Neural progenitor cell (in vitro differentiated cells): ENCODE data around the gene RASL10A. TPM values are rescaled to one million over a fixed set of nuclear protein-coding genes. Genes with fewer than 3 reads are reported as not detected.
A peak's percentile ranks its signal among the peaks of the same experiment; 100 is the strongest.

Experiments used
- DNase-seq: peaks from one replicate; pipeline ENCODE4 v3.0.0-alpha.2; 2016; ENCODE audit warnings: low spot score
- H2AFZ ChIP-seq: fragments of 200-600 bp; sonication (generic); replicated peaks from 2 replicates; pipeline ENCODE4 v1.6.1; 2016; ENCODE audit warnings: antibody characterized with exemption
- H3F3A ChIP-seq: fragments of 200-600 bp; sonication (generic); 2 replicates; pipeline ENCODE4 v1.6.1; 2016; ENCODE audit warnings: antibody characterized with exemption, low read depth
- H3K27ac ChIP-seq: fragments of 200-600 bp; sonication (generic); 2 replicates; pipeline ENCODE4 v1.5.1; 2016; ENCODE audit warnings: mild to moderate bottlenecking
- H3K27me3 ChIP-seq: fragments of 200-600 bp; sonication (generic); 2 replicates; pipeline ENCODE4 v1.6.1; 2016; ENCODE audit warnings: mild to moderate bottlenecking, moderate library complexity
- H3K36me3 ChIP-seq: fragments of 200-600 bp; sonication (generic); 2 replicates; pipeline ENCODE4 v1.5.1; 2016
- H3K4me1 ChIP-seq: fragments of 200-600 bp; sonication (generic); 2 replicates; pipeline ENCODE4 v1.6.1; 2016; ENCODE audit warnings: mixed run types
- H3K4me2 ChIP-seq: fragments of 200-600 bp; sonication (generic); 2 replicates; pipeline ENCODE4 v1.6.1; 2016
- H3K4me3 ChIP-seq: fragments of 200-600 bp; sonication (generic); 2 replicates; pipeline ENCODE4 v1.5.1; 2016
- H3K79me2 ChIP-seq: fragments of 200-600 bp; sonication (generic); 2 replicates; pipeline ENCODE4 v1.6.1; 2016; ENCODE audit warnings: low read depth
- H3K9ac ChIP-seq: fragments of 200-600 bp; sonication (generic); 2 replicates; pipeline ENCODE4 v1.6.1; 2016
- H3K9me3 ChIP-seq: fragments of 200-600 bp; sonication (generic); 2 replicates; pipeline ENCODE4 v1.5.1; 2016; ENCODE audit warnings: low read depth
- H4K20me1 ChIP-seq: fragments of 200-600 bp; sonication (generic); 2 replicates; pipeline ENCODE4 v1.6.1; 2016; ENCODE audit warnings: low read depth
- H3K27ac Mint-ChIP-seq: 3 replicates; pipeline ENCODE4 v1.8.0; 2021; ENCODE audit warnings: mixed read lengths
- H3K27me3 Mint-ChIP-seq: 2 replicates; pipeline ENCODE4 v1.8.0; 2022; ENCODE audit warnings: low read depth, mild to moderate bottlenecking, inconsistent platforms, moderate library complexity, mixed read lengths; ENCODE audit not compliant: insufficient read depth
- H3K36me3 Mint-ChIP-seq: 3 replicates; pipeline ENCODE4 v1.8.0; 2021; ENCODE audit warnings: mixed read lengths
- H3K4me1 Mint-ChIP-seq: 3 replicates; pipeline ENCODE4 v1.8.0; 2021; ENCODE audit warnings: mixed read lengths
- H3K4me3 Mint-ChIP-seq: 3 replicates; pipeline ENCODE4 v1.8.0; 2021; ENCODE audit warnings: mild to moderate bottlenecking, moderate library complexity, mixed read lengths
- H3K9me3 Mint-ChIP-seq: 3 replicates; pipeline ENCODE4 v1.8.0; 2020; ENCODE audit warnings: mixed read lengths
- CTCF ChIP-seq: fragments of 200-600 bp; sonication (generic); IDR thresholded peaks from 2 replicates; pipeline ENCODE4 v1.5.1; 2017; ENCODE audit warnings: antibody characterized with exemption, mild to moderate bottlenecking
- EZH2 ChIP-seq: fragments of 200-600 bp; sonication (generic); IDR thresholded peaks from 2 replicates; pipeline ENCODE4 v1.6.1; 2017; ENCODE audit warnings: antibody characterized with exemption, mild to moderate bottlenecking, moderate library complexity
- EZH2phosphoT487 ChIP-seq: fragments of 200-600 bp; sonication (generic); IDR thresholded peaks from 2 replicates; pipeline ENCODE4 v1.6.1; 2017; ENCODE audit warnings: antibody characterized with exemption
- total RNA-seq: library from RNA; depleted of rRNA; stranded (reverse); fragments of >200 nt; gene quantifications from 2 replicates; pipeline ENCODE4 v1.2.3, GENCODE V29; 2015; ENCODE audit warnings: low replicate concordance

RASL10A gene
- total RNA-seq, 1 donor from 2014 or later = 0.26 TPM

GRCh38 chr22:29300467-29300806, 15.1 kb downstream of the RASL10A start:
- H3K4me2 ChIP-seq = no peak overlapping the region
- DNase-seq = no peak
- peaks cover 3% of the 10 kb centered on the region for H3K79me2 ChIP-seq
- H3K27ac Mint-ChIP-seq = no peak overlapping the region
- no peaks in the 10 kb centered on the region for H3K27me3 ChIP-seq
- H3K9ac ChIP-seq = no peak overlapping the region
- H3K27me3 Mint-ChIP-seq = peaks cover 16% of the 10 kb centered on the region
- H3K4me1 Mint-ChIP-seq = peaks cover 10% of the 10 kb centered on the region
- H3K9me3 ChIP-seq = no peaks in the 10 kb centered on the region
- peaks cover 51% of the 10 kb centered on the region for H4K20me1 ChIP-seq
- TF ChIP-seq CTCF = no peak
- no peak for TF ChIP-seq EZH2phosphoT487
- no peak for TF ChIP-seq EZH2
- no peak overlapping the region for H3K4me3 ChIP-seq
- H3F3A ChIP-seq = peaks cover 71% of the 10 kb centered on the region
- H3K4me1 ChIP-seq = peaks cover under 1% of the 10 kb centered on the region
- H3K36me3 ChIP-seq = peaks cover 20% of the 10 kb centered on the region
- no peak overlapping the region for H3K27ac ChIP-seq
- no peak overlapping the region for H2AFZ ChIP-seq
- H3K4me3 Mint-ChIP-seq = no peak overlapping the region
- peaks cover 35% of the 10 kb centered on the region for H3K36me3 Mint-ChIP-seq
- H3K9me3 Mint-ChIP-seq = no peaks in the 10 kb centered on the region

GRCh38 chr22:29299136-29299900, 16.2 kb downstream of the RASL10A start:
- Histone ChIP-seq H3K4me3 (no peak overlapping the region), H3K4me2 (no peak overlapping the region), H4K20me1 (peaks cover 60% of the 10 kb centered on the region), H3K9me3 (no peaks in the 10 kb centered on the region), H3K27ac (no peak overlapping the region), H3K9ac (no peak overlapping the region), H3K36me3 (peaks cover 28% of the 10 kb centered on the region), H3K27me3 (no peaks in the 10 kb centered on the region), H3F3A (peaks cover 75% of the 10 kb centered on the region), H3K4me1 (no peaks in the 10 kb centered on the region), H3K79me2 (peaks cover 10% of the 10 kb centered on the region), H2AFZ (no peak overlapping the region)
- H3K27ac Mint-ChIP-seq = peak overlapping the region; percentile 63
- no peak overlapping the region for H3K4me3 Mint-ChIP-seq
- no peak for DNase-seq
- TF ChIP-seq CTCF (no peak), EZH2phosphoT487 (no peak), EZH2 (no peak)
- H3K9me3 Mint-ChIP-seq = no peaks in the 10 kb centered on the region
- peaks cover 2% of the 10 kb centered on the region for H3K4me1 Mint-ChIP-seq
- H3K36me3 Mint-ChIP-seq = peaks cover 36% of the 10 kb centered on the region
- H3K27me3 Mint-ChIP-seq = peaks cover 11% of the 10 kb centered on the region

GRCh38 chr22:29298641-29299040, 16.9 kb downstream of the RASL10A start:
- Mint-ChIP-seq H3K27me3 (peaks cover 11% of the 10 kb centered on the region), H3K36me3 (peaks cover 36% of the 10 kb centered on the region), H3K9me3 (no peaks in the 10 kb centered on the region), H3K27ac (no peak overlapping the region), H3K4me1 (no peaks in the 10 kb centered on the region), H3K4me3 (no peak overlapping the region)
- Histone ChIP-seq H3K9me3 (no peaks in the 10 kb centered on the region), H3K79me2 (peaks cover 16% of the 10 kb centered on the region), H3K4me1 (no peaks in the 10 kb centered on the region), H3K27me3 (no peaks in the 10 kb centered on the region), H4K20me1 (peaks cover 67% of the 10 kb centered on the region), H3F3A (peaks cover 81% of the 10 kb centered on the region), H3K4me3 (no peak overlapping the region), H3K27ac (no peak overlapping the region), H3K9ac (no peak overlapping the region), H3K36me3 (peaks cover 28% of the 10 kb centered on the region), H3K4me2 (no peak overlapping the region), H2AFZ (no peak overlapping the region)
- no peak for DNase-seq
- TF ChIP-seq CTCF (no peak), EZH2phosphoT487 (no peak), EZH2 (no peak)
